Stimulated activated effector memory CD8-positive, alpha-beta T cell treated with anti-CD3 and anti-CD28 coated beads, Interleukin-12 subunit alpha, Interleukin-12 subunit beta, amount 100 ng/mL, for 72 hours (primary cell): ENCODE data around the gene FOCAD.

Experiments
- ATAC-seq: fragments of 150-1000 bp; cut with Tn5 transposase; 2 replicates; pipeline ENCODE4 v1.10.0; 2021
- DNase-seq, 2 donors: peaks; one replicate each; pipeline ENCODE4 v3.0.0; 2021 to 2022; ENCODE audit warnings: low spot score in 2 of 2
- H3K27ac Mint-ChIP-seq: one replicate; pipeline ENCODE4 v1.8.0; 2022; ENCODE audit warnings: mild to moderate bottlenecking, mixed read lengths
- H3K36me3 Mint-ChIP-seq: one replicate; pipeline ENCODE4 v1.8.0; 2022; ENCODE audit warnings: mild to moderate bottlenecking, mixed read lengths
- H3K4me1 Mint-ChIP-seq: one replicate; pipeline ENCODE4 v1.8.0; 2022; ENCODE audit warnings: mixed read lengths
- H3K4me3 Mint-ChIP-seq: one replicate; pipeline ENCODE4 v1.8.0; 2022; ENCODE audit warnings: mild to moderate bottlenecking, mixed read lengths
- H3K9me3 Mint-ChIP-seq: one replicate; pipeline ENCODE4 v1.8.0; 2022; ENCODE audit warnings: mixed read lengths

Gene FOCAD

DNA sequence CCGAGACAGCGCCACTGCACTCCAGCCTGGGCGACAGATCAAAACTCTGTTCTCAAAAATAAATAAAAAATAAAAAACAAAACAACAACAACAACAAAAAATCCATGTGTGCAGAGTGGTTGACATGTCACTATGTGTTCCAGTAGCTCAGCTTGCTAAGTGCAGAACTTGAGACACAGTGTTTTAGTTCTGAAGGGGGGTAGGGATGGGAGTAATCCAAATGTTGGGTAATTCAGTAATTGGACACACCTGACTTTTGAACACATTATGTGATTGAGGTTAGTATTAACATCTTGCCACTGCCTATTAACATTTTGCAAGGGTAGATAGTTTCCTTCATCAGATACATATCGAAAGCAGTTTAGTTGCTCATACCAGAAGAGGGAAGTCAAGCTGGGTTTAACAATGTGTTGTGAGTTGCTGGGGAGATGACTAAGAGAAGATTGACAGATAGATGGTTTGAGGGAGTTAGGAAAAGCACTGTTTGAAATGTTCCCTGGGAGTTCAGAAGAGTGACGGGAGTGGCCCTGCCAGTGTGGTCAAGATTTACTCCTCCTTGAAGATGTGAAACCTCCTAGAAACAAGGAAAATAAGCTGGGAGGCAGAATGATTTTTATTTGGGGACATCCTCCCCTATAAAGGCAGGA lies 346.5 kb downstream of the FOCAD start:
- no peaks in the 10 kb centered on the region for H3K9me3 Mint-ChIP-seq
- H3K27ac Mint-ChIP-seq, result no peak overlapping the region
- peaks cover 9% of the 10 kb centered on the region for H3K36me3 Mint-ChIP-seq
- peaks cover 28% of the 10 kb centered on the region for H3K4me1 Mint-ChIP-seq
- peak in 1 of 2 donors; percentile 11 for DNase-seq
- H3K4me3 Mint-ChIP-seq, result no peak overlapping the region
- ATAC-seq, result peak; percentile 91

DNA sequence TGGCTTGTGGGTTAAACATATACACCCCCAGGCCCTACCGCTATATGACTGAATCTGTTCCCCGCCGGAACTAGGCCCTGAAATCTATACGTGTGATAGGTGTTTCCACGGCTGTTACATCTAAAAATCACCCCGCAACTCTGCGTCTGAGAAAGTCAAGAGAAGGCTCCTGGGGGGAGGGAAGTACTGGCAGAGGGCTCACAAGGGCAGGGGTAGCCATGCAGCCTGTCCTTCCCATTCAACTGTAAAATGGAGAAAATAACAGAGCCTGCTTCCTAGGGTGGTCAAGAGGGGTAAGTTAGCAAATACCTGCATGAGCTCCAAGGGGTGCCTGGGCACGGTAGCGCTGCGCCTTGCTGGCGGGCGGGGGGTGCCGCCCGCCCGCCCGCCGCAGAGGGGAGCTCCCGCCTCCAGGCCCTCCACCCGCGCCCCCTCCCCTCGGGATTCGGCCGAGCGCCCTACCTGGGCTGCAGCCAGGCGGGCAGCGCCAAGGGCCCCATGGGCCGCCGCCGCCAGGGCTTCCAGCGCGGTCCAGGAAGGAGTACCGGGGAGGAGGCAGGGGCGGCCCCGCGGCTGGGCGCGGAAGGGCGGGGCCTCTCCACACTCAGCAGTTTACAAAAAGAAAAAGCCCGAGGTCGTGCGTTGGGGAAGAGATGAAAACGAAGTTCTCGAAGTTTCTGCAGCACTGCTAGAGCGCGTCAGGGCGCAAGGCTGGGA lies 347.2 kb downstream of the FOCAD start, which contains the start of gene HACD4:
Gene HACD4 (minus strand): TSS at position 550 of the 717 bp plus-strand sequence. CDS start 50 bp downstream, at position 500.
- no peaks in the 10 kb centered on the region for H3K9me3 Mint-ChIP-seq
- H3K4me3 Mint-ChIP-seq, result no peak within 1 kb of the TSS
- H3K36me3 Mint-ChIP-seq, result peaks cover 2% of the 10 kb centered on the region
- peaks cover 22% of the 10 kb centered on the region for H3K4me1 Mint-ChIP-seq
- ATAC-seq (peak; percentile 78), DNase-seq (peak; percentile 54 to 79)
- H3K27ac Mint-ChIP-seq, result no peak within 1 kb of the TSS

DNA sequence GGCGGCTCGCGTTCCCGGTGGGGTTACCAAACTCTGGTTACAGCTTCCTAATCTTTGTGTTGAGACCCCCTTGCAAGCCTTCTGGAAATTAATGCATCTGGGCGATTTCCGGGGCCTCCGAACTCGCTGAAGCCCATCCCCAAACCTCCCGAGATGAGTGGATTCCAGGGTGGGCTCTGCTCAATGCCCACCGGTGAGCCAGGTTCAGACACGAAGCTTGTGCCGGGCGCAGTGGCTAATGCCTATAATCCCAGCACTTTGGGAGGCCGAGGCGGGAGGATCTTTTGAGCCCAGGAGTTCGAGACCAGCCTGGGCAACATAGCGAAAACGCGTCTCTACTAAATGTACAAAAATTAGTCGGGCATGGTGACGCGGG lies 347.7 kb downstream of the FOCAD start:
- no peak for ATAC-seq
- Mint-ChIP-seq H3K9me3 (no peaks in the 10 kb centered on the region), H3K4me3 (no peak overlapping the region), H3K36me3 (no peaks in the 10 kb centered on the region), H3K4me1 (peaks cover 21% of the 10 kb centered on the region), H3K27ac (no peak overlapping the region)
- DNase-seq, result no peak

DNA sequence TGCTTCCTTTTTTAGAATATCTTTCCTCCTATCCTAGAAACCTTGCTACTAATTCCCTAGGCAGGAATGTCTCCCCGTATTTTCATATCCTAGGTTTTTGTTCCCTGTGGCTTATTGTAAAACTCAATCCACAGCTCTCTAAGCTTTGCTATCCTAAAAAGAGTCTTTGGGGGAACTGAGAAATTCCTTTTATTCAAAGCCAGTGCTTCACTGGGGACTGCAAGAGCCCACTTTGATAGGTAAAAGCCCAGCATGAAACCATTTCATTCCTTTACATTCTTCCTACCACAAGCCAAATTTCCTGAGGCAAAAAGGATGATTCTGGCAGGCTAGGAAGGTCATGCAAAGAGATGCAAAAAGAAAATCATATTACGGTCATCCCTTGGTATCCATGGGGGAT lies 353.2 kb downstream of the FOCAD start:
- no peak overlapping the region for H3K4me3 Mint-ChIP-seq
- peaks cover 20% of the 10 kb centered on the region for H3K4me1 Mint-ChIP-seq
- H3K27ac Mint-ChIP-seq, result no peak overlapping the region
- no peaks in the 10 kb centered on the region for H3K9me3 Mint-ChIP-seq
- ATAC-seq (no peak), DNase-seq (no peak)
- no peaks in the 10 kb centered on the region for H3K36me3 Mint-ChIP-seq

DNA sequence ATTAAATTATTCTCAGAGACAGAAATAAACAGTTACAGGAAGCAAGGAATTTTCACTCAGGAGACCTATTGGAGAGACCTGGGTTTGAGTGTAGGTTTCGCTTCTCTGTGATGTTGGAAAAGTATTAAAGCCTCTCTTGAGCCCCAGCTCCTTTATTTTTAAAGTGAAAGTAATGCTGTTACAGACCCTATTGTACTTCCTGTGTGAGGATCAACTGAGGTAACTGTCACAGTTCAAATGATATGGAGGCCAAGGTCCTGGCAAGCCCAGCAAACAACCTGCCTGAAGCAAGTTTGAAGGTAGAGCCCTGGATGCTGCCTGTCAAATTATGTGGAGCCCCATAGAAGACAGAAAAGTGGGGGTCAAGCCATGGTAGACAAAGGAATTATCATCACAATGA lies 355.2 kb downstream of the FOCAD start:
- Mint-ChIP-seq H3K9me3 (no peaks in the 10 kb centered on the region), H3K36me3 (no peaks in the 10 kb centered on the region), H3K27ac (no peak overlapping the region), H3K4me1 (peaks cover 8% of the 10 kb centered on the region), H3K4me3 (no peak overlapping the region)
- no peak for ATAC-seq
- DNase-seq, result no peak

DNA sequence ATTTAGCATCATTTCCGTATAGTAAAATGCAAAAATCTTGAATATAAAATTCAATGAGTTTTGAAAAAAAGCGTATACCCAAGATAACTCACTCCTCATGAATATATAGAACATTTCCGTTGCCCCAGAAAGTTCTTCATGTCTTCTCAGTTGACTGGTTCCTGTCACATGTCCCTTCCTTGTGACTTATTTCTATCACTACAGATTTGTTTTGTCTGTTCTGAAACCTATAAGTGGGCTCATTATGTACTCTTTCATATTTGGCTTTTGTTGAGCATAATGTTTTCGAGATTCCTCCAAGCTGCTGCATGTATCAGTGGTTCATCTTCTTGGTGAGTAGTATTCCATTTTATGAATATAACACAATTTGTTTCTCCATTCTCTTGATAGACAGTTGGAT lies 358.4 kb downstream of the FOCAD start:
- no peak overlapping the region for H3K4me3 Mint-ChIP-seq
- ATAC-seq (no peak), DNase-seq (no peak)
- peaks cover 8% of the 10 kb centered on the region for H3K4me1 Mint-ChIP-seq
- H3K9me3 Mint-ChIP-seq, result no peaks in the 10 kb centered on the region
- H3K27ac Mint-ChIP-seq, result no peak overlapping the region
- H3K36me3 Mint-ChIP-seq, result no peaks in the 10 kb centered on the region

DNA sequence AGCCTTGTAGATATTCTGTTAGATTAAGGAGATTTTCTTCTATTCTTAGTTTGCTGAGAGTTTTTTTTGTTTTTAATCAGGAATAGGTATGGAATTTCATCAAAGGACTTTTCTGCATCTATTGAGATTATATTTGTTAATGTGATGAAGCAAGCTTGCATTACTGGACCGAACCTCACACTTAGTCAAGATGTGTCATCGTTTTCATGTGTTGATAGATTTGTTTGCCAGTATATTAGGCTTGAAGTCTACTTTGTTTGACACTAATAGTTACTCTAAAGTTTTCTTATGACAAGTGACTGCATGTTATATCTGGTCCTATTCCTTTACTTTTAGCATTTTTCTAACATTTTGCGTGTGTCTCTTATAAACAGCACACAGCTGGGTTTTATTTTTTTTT lies 359.8 kb downstream of the FOCAD start:
- Mint-ChIP-seq H3K4me3 (no peak overlapping the region), H3K36me3 (no peaks in the 10 kb centered on the region), H3K4me1 (peaks cover 8% of the 10 kb centered on the region), H3K9me3 (no peaks in the 10 kb centered on the region), H3K27ac (no peak overlapping the region)
- DNase-seq (no peak), ATAC-seq (no peak)
